ENCODE measurements around the gene TRIP12. TPM values are rescaled to one million over a fixed set of nuclear protein-coding genes. Genes with fewer than 3 reads are reported as not detected.

The TRIP12 gene
- total and polyA plus RNA-seq, 2 donors (not counting 3 experiments of a cell fraction or from before 2014, with no cell fraction given): 53.8 to 278 TPM

DNA sequence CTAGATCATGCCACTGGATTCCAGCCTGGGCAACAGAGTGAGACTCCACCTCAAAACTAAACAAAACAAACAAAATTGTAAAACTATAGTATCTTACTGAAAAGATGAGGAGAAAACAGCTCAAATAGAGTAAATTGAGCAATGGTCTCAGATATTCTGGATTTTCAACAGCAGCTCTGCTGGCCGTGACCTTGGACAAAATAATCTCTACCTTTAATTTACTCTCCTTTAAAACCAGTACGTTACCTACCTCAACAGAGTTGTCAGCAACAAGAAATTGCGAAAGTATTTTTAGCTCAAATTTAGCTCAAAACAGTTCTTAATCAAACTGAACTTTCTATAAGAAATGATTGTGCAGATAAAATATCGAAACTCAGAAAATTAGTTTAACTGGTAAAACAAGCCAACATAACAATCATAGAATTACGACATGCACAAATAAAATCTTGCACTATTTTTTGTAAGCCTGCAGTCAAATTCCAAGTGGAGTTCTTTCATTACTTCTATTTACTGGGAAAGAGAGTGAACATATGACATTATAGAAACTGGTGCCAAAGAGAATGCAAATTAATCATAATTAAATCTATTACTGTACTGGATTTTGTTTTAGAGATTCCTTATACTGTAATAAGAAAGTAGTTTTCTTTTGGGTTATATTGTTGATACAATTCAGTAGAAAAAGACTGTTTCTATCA is 40.8 kb downstream of the TRIP12 start:
- Histone ChIP-seq H3K9ac (replicated peaks; ENCODE audit: extremely low read depth, insufficient read depth, low read length) (no peak overlapping the region), H3K4me3 (replicated peaks in 1 of 3; ENCODE audit: insufficient read depth in 1 of 3, low read depth in 1 of 3, low read length in 3 of 3) (no peak overlapping the region), H2AFZ (ENCODE audit: low read depth, low read length) (no peak overlapping the region), H3K27me3 (ENCODE audit: control insufficient read depth in 2 of 2, insufficient read depth in 2 of 2, low read length in 2 of 2) (no peaks in the 10 kb centered on the region), H3K4me1 (ENCODE audit: control insufficient read depth, extremely low read depth, insufficient read depth, low read length) (no peaks in the 10 kb centered on the region), H3K4me2 (ENCODE audit: insufficient read depth, low read length) (no peak overlapping the region), H3K79me2 (ENCODE audit: control insufficient read depth, insufficient read depth, low read length) (peaks cover 82% of the 10 kb centered on the region), H4K20me1 (replicated peaks; ENCODE audit: control insufficient read depth, extremely low read depth, insufficient read depth, low read length) (peaks cover 14% of the 10 kb centered on the region), H3K27ac (ENCODE audit: insufficient read depth, low read depth, low read length) (no peak overlapping the region), H3K9me3 (replicated peaks; ENCODE audit: control insufficient read depth, insufficient read depth, low read length) (no peaks in the 10 kb centered on the region), H3K9me1 (replicated peaks; ENCODE audit: control insufficient read depth, extremely low read depth, insufficient read depth, low read length) (no peaks in the 10 kb centered on the region), H3K36me3 (ENCODE audit: control insufficient read depth in 2 of 2, extremely low read depth in 1 of 2, insufficient read depth in 2 of 2, low read length in 2 of 2) (peaks cover 5 to 18% of the 10 kb centered on the region in 2 experiments)
- dilution Hi-C loops (cut with MboI; ENCODE audit: extremely low pct_ligation_motif_present, low sequenced_read_pairs): no loop called here
- DNase-seq (ENCODE audit: low read depth, low spot score) (no peak), FAIRE-seq (no peak)
- CTCF ChIA-PET: interaction anchor here (1.1 kb wide), 1 partner anchor 11 kb away, joined by 3 read pairs; no protein-coding TSS in a partner anchor
- BruUV-seq (replicated peaks): no TSS peak
- POLR2A ChIA-PET: interaction anchor here (0.6 kb wide), 1 partner anchor 40 kb away, joined by 10 read pairs; no protein-coding TSS in a partner anchor
- intact Hi-C loops (cut with micrococcal nuclease): no loop called here
- no peak for TF ChIP-seq MYC (IDR thresholded peaks at IDR 0.05; ENCODE audit: low read depth, low read length)
- TF ChIP-seq FOS (IDR thresholded peaks at IDR 0.05; ENCODE audit: borderline replicate concordance, insufficient read depth, low read length): no peak
- no peak for TF ChIP-seq JUN (IDR thresholded peaks at IDR 0.05; ENCODE audit: borderline replicate concordance, insufficient read depth, insufficient read length, low read depth)
- TF ChIP-seq POLR2AphosphoS5 (IDR thresholded peaks at IDR 0.05; ENCODE audit: insufficient read depth, low read depth, low read length): no peak
- TF ChIP-seq GATA2 (IDR thresholded peaks at IDR 0.05; ENCODE audit: insufficient read depth, insufficient read length, low read depth, low read length): no peak
- TF ChIP-seq, protein P1, sequence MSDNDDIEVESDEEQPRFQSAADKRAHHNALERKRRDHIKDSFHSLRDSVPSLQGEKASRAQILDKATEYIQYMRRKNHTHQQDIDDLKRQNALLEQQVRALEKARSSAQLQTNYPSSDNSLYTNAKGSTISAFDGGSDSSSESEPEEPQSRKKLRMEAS (IDR thresholded peaks at IDR 0.05; ENCODE audit: insufficient read depth, insufficient read length): no peak
- no peak for TF ChIP-seq POLR2A (IDR thresholded peaks at IDR 0.05; ENCODE audit: low read depth, low read length)
- TF ChIP-seq EZH2 (IDR thresholded peaks at IDR 0.05; ENCODE audit: borderline replicate concordance, low read depth, low read length, severe bottlenecking): no peak
- TF ChIP-seq, protein P2, sequence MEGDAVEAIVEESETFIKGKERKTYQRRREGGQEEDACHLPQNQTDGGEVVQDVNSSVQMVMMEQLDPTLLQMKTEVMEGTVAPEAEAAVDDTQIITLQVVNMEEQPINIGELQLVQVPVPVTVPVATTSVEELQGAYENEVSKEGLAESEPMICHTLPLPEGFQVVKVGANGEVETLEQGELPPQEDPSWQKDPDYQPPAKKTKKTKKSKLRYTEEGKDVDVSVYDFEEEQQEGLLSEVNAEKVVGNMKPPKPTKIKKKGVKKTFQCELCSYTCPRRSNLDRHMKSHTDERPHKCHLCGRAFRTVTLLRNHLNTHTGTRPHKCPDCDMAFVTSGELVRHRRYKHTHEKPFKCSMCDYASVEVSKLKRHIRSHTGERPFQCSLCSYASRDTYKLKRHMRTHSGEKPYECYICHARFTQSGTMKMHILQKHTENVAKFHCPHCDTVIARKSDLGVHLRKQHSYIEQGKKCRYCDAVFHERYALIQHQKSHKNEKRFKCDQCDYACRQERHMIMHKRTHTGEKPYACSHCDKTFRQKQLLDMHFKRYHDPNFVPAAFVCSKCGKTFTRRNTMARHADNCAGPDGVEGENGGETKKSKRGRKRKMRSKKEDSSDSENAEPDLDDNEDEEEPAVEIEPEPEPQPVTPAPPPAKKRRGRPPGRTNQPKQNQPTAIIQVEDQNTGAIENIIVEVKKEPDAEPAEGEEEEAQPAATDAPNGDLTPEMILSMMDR (IDR thresholded peaks at IDR 0.05; ENCODE audit: extremely low read depth in 1 of 2, insufficient read depth in 1 of 2, low read depth in 1 of 2, low read length in 2 of 2): no peak
